ENCODE data around the gene ADAP2. TPM values are rescaled to one million over a fixed set of nuclear protein-coding genes. Genes with fewer than 3 reads are reported as not detected.
A peak's percentile ranks its signal among the peaks of the same experiment; 100 is the strongest.
"Not testable (repeated sequence)": the region's sequence is repeated elsewhere in the genome, so short reads cannot be mapped to it uniquely, and the experiment has no call there.

ADAP2 gene
- total RNA-seq, 1 donor from 2014 or later = 26.9 TPM

DNA sequence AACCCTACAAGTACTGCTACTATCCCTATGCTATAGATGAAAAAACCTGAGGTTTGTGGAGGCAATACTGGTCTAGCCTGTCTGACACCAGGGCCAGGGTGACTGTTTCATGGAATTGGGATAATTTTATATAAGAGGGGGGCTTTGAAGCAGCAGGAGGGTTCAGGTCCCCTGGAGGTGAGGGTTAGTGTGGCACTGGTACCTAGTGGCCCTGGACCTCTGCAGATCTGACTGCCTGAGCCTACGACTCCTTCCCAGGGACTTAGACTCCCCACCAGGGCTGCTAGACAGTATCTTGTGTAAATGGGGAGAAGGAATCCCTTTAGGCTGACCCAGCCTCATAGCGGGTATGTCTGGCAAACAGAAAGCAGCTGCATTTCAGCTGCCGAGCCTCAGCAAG is 6.8 kb downstream of the ADAP2 start:
- ATAC-seq (no peak), DNase-seq (ENCODE audit: low spot score) (no peak)
- intact Hi-C loops (cut with DNase I) = no loop called here

DNA sequence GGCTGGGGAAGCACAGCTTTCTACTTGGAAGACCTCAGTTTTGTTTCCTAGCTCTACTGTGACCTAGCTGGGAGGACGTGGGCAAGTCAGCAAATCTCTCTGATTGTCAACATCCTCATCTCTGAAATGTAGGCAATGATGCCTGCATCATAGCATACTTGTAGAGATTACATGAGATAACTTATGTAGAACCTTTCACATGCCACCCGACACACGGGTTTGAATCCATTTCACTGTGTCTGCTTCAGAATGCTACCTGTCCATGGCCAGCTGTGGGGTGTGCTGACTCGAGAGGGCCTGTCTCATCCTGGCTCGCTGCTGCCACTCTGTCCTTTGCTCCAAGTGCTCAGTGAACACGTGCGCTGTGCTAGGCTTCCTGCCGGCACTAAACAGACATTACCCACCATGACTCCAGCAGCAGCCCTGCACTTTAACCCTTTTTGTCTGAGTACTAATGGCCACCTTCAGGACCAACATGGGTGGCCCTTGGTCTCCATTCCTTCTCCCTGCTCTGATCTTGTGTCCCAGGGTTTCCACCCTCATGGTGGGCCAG is 7.4 kb downstream of the ADAP2 start:
- intact Hi-C loops (cut with DNase I) = no loop called here
- ATAC-seq (no peak), DNase-seq (ENCODE audit: low spot score) (no peak)

DNA sequence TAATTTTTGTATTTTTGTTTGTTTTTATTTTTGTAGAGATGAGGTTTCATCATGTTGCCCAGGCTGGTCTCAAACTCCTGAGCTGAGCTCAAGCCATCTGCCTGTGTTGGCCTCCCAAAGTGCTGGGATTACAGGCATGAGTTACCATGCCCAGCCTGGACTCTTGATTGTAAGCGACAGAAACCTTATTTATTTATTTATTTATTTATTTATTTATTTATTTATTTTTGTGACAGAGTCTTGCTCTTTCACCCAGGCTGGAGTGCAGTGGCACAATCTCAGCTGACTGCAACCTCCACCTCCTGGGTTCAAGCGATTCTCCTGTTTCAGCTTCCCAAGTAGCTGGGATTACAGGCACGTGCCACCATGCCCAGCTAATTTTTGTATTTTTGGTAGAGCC is 8.1 kb downstream of the ADAP2 start:
- ATAC-seq; DNase-seq (ENCODE audit: low spot score); intact Hi-C loops (cut with DNase I): not testable (repeated sequence)

DNA sequence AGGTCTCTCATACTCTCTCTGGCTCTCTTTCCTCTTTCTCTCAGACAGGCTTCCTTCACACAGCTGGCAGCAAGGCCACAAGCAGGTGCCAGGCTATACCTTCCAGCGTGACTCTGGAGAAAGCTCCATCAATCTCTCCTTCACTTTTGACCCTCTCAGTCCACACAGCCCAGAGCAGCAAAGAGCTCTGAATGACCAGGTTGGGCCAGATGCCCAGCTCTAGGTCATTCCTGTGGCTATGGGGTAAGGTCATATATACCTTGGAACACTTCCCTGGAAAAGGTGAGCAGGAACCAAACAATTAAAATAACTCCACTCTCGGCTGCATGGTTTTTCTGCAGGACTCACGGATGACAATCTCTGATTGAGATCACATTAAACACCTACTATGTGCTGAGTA is 8.8 kb downstream of the ADAP2 start:
- no peak for ATAC-seq
- intact Hi-C loops (cut with DNase I) = no loop called here
- no peak for DNase-seq (ENCODE audit: low spot score)

GRCh38 chr17:30931582-30931981 is 9.8 kb downstream of the ADAP2 start:
- DNase-seq (ENCODE audit: low spot score); intact Hi-C loops (cut with DNase I); ATAC-seq: not testable (repeated sequence)

GRCh38 chr17:30933966-30934365 is 12.2 kb downstream of the ADAP2 start:
- intact Hi-C loops (cut with DNase I) = no loop called here
- DNase-seq (ENCODE audit: low spot score) (no peak), ATAC-seq (no peak)

DNA sequence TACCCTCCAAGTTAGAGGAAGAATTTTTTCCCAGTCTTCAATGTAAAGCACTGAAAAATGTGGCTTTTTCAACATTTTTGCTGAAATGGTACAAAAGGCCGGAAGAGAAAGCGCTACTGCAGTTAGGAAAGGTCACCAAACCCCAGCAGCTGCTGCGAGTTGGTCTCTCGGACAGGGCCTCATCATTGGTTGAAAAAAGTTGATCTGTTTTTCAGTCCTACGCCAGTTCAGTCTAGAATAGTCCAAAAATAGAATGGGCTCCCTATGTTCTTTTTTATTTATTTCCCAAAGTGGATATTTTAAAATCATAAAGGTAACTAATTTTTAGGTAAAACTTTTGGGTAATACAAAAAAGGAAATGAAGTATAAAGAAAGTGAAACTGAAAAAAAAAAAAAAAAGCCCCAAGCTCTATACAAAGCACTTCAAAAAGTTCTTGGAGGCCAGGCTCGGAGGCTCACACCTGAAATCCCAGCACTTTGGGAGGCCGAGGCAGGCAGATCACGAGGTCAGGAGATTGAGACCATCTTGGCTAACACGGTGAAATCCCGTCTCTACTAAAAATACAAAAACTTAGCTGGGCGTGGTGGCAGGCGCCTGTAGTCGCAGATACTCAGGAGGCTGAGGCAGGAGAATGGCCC is 17.4 kb downstream of the ADAP2 start:
- ATAC-seq (no peak), DNase-seq (ENCODE audit: low spot score) (no peak)
- intact Hi-C loops (cut with DNase I) = no loop called here

DNA sequence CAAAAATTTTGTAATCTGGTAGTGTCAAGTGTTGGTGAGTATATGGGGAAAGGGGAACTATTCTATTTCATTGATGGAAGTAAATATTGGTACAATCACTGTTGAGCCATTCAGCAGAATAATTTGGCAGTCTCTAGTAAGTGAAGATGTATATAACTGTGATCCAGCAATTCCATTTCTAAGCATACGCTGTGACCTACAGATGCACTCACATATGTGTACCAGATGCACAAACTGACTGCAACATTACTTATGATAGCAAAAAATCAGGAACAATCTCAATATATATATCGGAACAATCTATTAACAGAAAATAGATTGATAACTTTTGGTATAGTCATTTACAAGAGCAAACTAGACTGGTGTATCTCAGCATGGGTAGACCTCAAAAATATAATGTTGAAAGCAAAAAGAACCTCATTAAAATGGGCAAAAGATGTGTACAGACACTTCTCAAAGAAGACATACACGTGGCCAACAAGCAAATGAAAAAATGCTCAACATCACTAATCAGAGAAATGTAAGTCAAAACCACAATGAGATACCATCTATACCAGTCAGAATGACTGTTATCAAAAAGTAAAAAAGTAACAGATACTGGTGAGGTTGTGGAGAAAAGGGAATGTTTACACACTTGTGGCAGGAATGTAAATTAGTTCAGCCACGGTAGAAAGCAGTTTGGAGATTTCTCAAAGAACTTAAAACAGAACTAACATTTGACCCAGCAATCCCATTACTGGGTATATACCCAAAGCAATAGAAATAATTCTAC is 20.7 kb downstream of the ADAP2 start:
- ATAC-seq (no peak), DNase-seq (ENCODE audit: low spot score) (no peak)
- intact Hi-C loops (cut with DNase I) = no loop called here

- DNase-seq (ENCODE audit: low spot score) (no peak), ATAC-seq (no peak)
- intact Hi-C loops (cut with DNase I) = no loop called here
Observed at GRCh38 chr17:30947796-30948195, 26.1 kb downstream of the ADAP2 start.

- intact Hi-C loops (cut with DNase I) = no loop called here
- DNase-seq (ENCODE audit: low spot score) (no peak), ATAC-seq (no peak)
Observed at GRCh38 chr17:30950189-30950588, 28.4 kb downstream of the ADAP2 start.

GRCh38 chr17:30950669-30951399 is 29.1 kb downstream of the ADAP2 start:
- intact Hi-C loops (cut with DNase I) = no loop called here
- ATAC-seq (peak; percentile 86), DNase-seq (ENCODE audit: low spot score) (peak; percentile 73)

DNA sequence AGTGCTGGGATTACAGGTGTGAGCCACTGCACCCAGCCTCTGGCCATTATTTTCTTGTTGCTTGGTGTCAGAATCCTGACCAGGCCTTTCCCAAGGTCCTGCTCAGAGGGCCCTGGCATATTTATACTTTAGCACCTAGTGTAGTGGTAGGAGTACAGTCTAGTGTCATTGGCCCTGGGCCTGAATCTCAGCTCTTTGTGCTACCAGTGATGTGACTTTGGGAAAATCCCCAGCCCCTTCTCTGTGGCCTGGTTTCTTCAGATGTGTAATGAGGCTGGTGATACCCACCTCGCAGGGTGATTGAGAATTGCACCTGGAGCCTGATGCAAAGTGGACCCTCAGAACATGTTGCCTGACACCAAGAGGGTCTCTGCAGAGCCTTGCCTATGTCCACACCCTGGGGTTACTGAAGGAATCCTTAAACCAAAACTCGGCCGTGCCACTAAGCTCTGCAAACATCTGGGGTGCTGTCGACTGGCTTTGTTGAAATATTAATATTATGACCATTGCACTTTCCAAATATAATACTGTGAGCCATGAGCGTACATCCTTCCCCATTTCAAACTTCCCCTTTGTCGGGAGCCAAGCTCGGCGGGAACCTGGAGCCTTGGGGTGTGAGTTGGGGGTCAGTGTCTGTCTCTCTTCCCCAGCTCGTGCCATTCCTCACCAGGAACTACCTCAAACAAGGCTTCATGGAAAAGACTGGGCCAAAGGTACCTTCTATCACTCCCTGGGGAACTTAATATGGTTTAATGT is 31.1 kb downstream of the ADAP2 start:
- ATAC-seq = peak; percentile 59
- no peak for DNase-seq (ENCODE audit: low spot score)
- intact Hi-C loops (cut with DNase I) = no loop called here

DNA sequence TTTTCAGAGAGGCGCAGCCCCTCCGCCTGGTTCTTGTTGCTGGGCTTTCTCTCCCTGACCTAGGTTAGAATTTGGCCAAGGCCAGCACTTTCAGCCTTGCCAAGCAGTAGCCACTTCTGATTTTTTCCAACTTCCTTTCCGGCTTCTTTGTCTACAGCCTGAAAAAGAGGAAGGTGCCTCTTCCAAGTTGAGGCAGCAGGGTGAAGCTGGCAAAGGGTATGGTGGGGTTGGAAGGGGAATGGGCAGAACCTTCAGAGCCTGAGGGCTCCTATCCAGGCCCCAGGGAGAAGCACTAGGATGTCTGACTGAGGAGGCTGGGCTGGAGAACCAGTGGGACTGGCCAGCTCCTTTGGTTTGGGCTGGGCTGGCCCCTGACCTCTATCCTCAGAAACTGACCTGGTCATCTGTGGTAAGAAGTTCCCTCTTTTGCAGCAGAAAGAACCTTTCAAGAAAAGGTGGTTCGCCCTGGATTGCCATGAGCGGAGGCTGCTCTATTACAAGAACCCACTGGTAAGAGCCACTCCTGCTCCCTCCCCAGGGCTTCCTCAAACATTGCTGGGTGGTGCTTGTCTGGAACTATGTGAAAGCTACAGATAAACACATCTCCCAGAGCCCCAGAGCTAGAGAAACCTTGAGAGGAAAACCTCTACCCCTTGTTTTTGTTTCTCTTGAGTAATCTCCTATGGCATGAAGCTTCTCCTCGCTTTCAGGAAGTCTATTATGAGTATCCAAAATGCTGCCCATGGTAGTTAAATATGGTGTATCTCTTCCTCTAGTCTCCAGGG is 32.5 kb downstream of the ADAP2 start:
- peak; percentile 50 for ATAC-seq
- intact Hi-C loops (cut with DNase I) = no loop called here
- no peak for DNase-seq (ENCODE audit: low spot score)

DNA sequence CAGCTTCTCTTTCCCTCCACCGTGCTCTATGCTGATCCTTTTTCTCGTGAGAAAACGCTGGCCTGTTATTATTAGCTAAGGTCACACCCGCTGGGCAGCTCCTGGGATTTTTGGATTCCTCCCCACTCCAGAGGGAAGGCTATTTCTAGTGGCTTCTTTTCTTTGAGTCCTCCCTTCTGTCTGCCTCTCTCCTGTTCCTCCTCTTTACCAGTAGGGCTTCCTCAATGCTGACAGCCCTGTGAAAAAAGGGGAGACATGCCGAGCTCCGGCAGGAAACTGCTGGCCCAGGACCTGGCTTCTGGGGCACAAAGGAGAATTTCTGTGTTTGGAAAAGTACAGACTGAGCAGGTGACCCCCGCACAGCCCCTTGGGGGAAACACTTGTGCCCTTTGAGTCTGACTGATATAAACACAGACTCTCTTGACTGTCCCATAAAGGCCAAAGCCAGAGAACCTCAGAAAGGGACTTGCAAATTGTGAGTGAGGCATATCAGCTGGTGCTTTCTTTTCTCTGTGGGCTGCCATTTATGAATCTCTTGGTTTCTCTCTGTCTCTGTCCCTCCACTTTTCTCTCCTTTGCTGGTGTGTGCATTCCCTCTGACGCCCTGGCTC is 35.1 kb downstream of the ADAP2 start:
- ATAC-seq (no peak), DNase-seq (ENCODE audit: low spot score) (peak; percentile 3)
- intact Hi-C loops (cut with DNase I) = no loop called here

GRCh38 chr17:30957741-30958140 is 36.0 kb downstream of the ADAP2 start:
- peak; percentile 46 for DNase-seq (ENCODE audit: low spot score)
- intact Hi-C loops (cut with DNase I) = no loop called here
- no peak for ATAC-seq

GRCh38 chr17:30958187-30958586 is 36.4 kb downstream of the ADAP2 start:
- intact Hi-C loops (cut with DNase I) = no loop called here
- ATAC-seq (no peak), DNase-seq (ENCODE audit: low spot score) (peak; percentile 35)

DNA sequence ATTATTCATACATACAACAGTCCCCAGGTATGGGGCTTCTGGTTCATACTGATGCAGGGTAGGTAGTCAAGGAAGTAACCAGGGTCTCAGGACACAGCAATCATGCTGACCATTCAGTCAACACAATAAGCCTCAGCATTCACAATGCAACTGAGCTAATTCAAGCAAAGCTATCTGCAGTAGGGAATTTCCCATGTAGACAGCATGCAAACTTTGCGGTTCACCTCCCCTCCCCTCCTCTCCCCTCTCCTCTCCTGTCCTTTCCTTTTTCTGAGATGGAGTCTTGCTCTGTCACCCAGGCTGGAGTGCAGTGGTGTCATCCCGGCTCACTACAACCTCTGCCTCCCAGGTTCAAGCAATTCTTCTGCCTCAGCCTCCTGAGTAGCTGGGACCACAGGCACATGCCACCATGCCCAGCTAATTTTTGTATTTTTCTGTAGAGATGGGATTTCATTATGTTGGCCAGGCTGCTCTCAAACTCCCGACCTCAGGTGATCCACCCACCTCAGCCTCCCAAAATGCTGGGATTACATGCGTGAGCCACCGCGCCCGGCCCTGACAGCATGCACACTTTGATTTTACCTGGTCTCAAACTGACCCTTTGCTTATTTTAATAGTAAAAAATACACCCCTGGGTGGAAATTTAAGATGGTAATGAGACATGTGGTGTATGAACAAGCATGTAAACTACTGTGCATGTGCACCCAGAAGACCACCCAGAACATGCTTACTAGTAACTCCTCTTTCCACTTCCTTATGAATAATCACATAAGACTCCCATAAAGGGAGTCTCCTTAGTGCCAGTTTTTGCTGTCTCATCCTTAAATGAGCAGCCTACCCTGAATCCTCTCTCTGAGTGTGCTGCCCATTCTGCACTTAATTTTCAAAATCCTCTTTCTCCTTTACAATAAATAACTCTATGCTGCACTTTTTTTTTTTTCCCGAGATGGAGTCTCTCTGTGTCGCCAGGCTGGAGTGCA is 39.8 kb downstream of the ADAP2 start:
- intact Hi-C loops (cut with DNase I) = no loop called here
- peak; percentile 51 for ATAC-seq
- no peak for DNase-seq (ENCODE audit: low spot score)
